OCI-LY3 (cell line): ENCODE data around the gene CELF5.
"Not testable (repeated sequence)": the region's sequence is repeated elsewhere in the genome, so short reads cannot be mapped to it uniquely, and the experiment has no call there.

Source experiments
- H2AFZ ChIP-seq: fragments of 200-600, 300-600 bp; shearing (Covaris generic); 2 replicates; pipeline ENCODE4 v1.6.0; 2014; ENCODE audit warnings: antibody characterized with exemption, low read depth, low read length
- H3K27ac ChIP-seq: fragments of 200-600, 300-600 bp; sonication (generic); 2 replicates; pipeline ENCODE4 v1.5.1; 2014; ENCODE audit warnings: mild to moderate bottlenecking, low read length, moderate library complexity, mixed read lengths
- H3K27me3 ChIP-seq: fragments of 200-600, 300-600 bp; sonication (generic); 2 replicates; pipeline ENCODE4 v1.6.1; 2014; ENCODE audit warnings: low read depth, low read length, mixed read lengths
- H3K36me3 ChIP-seq: fragments of 200-600, 300-600 bp; sonication (generic); replicated peaks from 2 replicates; pipeline ENCODE3; 2014; ENCODE audit warnings: low read depth, low read length, mixed read lengths
- H3K4me1 ChIP-seq: fragments of 300-600, 200-600 bp; sonication (generic); 2 replicates; pipeline ENCODE4 v1.6.1; 2014; ENCODE audit warnings: low read length, mixed read lengths
- H3K4me2 ChIP-seq: fragments of 200-600, 300-600 bp; sonication (generic); 2 replicates; pipeline ENCODE4 v1.6.1; 2014; ENCODE audit warnings: low read length, mixed read lengths
- H3K4me3 ChIP-seq: fragments of 300-600, 200-600 bp; sonication (generic); 2 replicates; pipeline ENCODE4 v1.5.1; 2014; ENCODE audit warnings: antibody characterized with exemption, mild to moderate bottlenecking, low read length, moderate library complexity
- H3K79me2 ChIP-seq: fragments of 300-600, 200-600 bp; shearing (Covaris generic); 2 replicates; pipeline ENCODE4 v1.6.1; 2014; ENCODE audit warnings: mild to moderate bottlenecking, low read length, mixed read lengths
- H3K9ac ChIP-seq: fragments of 300-600, 200-600 bp; shearing (Covaris generic); 2 replicates; pipeline ENCODE4 v1.6.0; 2014; ENCODE audit warnings: mild to moderate bottlenecking, low read length, moderate library complexity
- H3K9me3 ChIP-seq: fragments of 200-600, 300-600 bp; shearing (Covaris generic); 2 replicates; pipeline ENCODE4 v1.6.1; 2014; ENCODE audit warnings: low read length, mixed read lengths; ENCODE audit not compliant: insufficient read depth
- H4K20me1 ChIP-seq: fragments of 200-600, 300-600 bp; sonication (generic); 2 replicates; pipeline ENCODE4 v1.6.1; 2016; ENCODE audit warnings: low read length, mixed read lengths; ENCODE audit not compliant: insufficient read depth
- EZH2phosphoT487 ChIP-seq: fragments of 200-600 bp; shearing (Covaris generic); IDR thresholded peaks from 2 replicates; pipeline ENCODE4 v1.6.1; 2018; ENCODE audit warnings: antibody characterized with exemption, mixed run types, low read depth
- TF ChIP-seq, protein P1 (sequence below): fragments of 200-600, 300-600 bp; sonication (generic); IDR thresholded peaks from 2 replicates; pipeline ENCODE4 v1.5.1; 2014; ENCODE audit warnings: antibody characterized with exemption, low read length, low read depth

The CELF5 gene

DNA sequence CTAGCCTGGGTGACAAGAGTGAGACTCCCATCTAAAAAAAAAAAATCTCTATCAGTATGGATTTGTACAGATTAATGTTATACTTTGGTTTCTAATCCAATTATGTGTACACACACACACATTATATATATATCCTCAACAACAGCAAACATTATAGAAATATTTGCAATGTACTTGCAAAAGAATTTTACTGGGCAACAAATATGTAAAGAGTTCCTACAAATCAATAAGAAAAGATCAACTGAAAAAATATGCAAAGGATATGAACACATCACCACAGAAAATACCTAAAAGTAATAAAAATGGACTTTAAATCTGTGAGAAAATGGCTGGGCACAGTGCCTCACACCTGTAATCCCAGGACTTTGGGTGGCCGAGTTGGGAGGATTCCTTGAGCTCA, 101.0 kb downstream of the CELF5 start:
- Histone ChIP-seq H3K4me3 (no peak overlapping the region), H3K36me3 (no peaks in the 10 kb centered on the region), H3K4me2 (no peak overlapping the region), H3K27me3 (peaks cover 12% of the 10 kb centered on the region), H3K9ac (no peak overlapping the region), H3K27ac (no peak overlapping the region), H3K4me1 (no peaks in the 10 kb centered on the region), H4K20me1 (no peaks in the 10 kb centered on the region), H3K9me3 (no peaks in the 10 kb centered on the region), H2AFZ (no peak overlapping the region), H3K79me2 (no peaks in the 10 kb centered on the region)
- TF ChIP-seq EZH2phosphoT487 = no peak
- TF ChIP-seq, protein P1, sequence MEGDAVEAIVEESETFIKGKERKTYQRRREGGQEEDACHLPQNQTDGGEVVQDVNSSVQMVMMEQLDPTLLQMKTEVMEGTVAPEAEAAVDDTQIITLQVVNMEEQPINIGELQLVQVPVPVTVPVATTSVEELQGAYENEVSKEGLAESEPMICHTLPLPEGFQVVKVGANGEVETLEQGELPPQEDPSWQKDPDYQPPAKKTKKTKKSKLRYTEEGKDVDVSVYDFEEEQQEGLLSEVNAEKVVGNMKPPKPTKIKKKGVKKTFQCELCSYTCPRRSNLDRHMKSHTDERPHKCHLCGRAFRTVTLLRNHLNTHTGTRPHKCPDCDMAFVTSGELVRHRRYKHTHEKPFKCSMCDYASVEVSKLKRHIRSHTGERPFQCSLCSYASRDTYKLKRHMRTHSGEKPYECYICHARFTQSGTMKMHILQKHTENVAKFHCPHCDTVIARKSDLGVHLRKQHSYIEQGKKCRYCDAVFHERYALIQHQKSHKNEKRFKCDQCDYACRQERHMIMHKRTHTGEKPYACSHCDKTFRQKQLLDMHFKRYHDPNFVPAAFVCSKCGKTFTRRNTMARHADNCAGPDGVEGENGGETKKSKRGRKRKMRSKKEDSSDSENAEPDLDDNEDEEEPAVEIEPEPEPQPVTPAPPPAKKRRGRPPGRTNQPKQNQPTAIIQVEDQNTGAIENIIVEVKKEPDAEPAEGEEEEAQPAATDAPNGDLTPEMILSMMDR = no peak

DNA sequence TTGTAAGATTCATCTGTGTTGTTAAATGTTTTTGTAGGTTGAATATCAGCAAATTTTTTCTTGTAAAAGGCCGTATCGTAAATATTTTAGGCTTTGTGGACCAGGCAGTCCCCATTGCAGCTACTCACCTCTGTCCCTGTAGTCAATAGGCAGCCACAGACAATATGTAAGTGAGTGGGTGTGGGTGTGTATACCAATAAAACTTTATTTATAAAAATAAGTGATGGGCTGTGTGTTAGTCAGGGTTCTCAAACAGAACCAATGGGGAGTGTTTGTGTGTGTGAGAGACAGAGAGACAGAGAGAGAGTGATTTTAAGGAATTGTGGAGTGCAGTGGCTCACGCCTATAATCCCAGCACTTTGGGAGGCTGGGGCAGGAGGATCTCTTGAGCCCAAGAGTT, 104.3 kb downstream of the CELF5 start:
- Histone ChIP-seq H3K36me3 (no peaks in the 10 kb centered on the region), H3K4me1 (no peaks in the 10 kb centered on the region), H3K4me2 (no peak overlapping the region), H3K27me3 (peaks cover 12% of the 10 kb centered on the region), H3K9me3 (no peaks in the 10 kb centered on the region), H3K79me2 (no peaks in the 10 kb centered on the region), H4K20me1 (no peaks in the 10 kb centered on the region), H3K4me3 (no peak overlapping the region), H2AFZ (no peak overlapping the region), H3K9ac (no peak overlapping the region), H3K27ac (no peak overlapping the region)
- TF ChIP-seq EZH2phosphoT487 = no peak
- TF ChIP-seq, protein P1 = no peak

DNA sequence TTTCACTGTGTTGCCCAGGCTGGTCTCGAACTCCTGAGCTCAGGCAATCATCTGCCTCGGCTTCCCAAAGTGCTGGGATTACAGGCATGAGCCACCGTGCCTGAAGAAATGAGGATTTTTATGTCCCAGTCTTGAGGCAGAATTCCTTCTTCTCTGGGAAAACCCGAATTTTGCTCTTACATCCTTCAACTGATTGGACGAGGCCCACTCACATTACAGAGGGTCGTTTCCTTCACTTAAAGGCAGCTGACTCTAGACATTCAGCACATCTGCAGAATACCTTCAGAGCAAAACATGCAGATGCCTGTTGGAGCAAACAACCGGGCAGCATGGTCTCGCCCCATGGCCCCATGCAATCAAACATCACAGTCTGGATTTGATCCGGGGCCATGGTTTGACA, 105.6 kb downstream of the CELF5 start:
- Histone ChIP-seq H3K4me2 (no peak overlapping the region), H3K27ac (no peak overlapping the region), H3K4me1 (no peaks in the 10 kb centered on the region), H3K36me3 (no peaks in the 10 kb centered on the region), H3K9me3 (no peaks in the 10 kb centered on the region), H3K9ac (no peak overlapping the region), H3K4me3 (no peak overlapping the region), H2AFZ (no peak overlapping the region), H4K20me1 (no peaks in the 10 kb centered on the region), H3K27me3 (peaks cover 12% of the 10 kb centered on the region), H3K79me2 (no peaks in the 10 kb centered on the region)
- TF ChIP-seq EZH2phosphoT487 = no peak
- TF ChIP-seq, protein P1 = no peak

DNA sequence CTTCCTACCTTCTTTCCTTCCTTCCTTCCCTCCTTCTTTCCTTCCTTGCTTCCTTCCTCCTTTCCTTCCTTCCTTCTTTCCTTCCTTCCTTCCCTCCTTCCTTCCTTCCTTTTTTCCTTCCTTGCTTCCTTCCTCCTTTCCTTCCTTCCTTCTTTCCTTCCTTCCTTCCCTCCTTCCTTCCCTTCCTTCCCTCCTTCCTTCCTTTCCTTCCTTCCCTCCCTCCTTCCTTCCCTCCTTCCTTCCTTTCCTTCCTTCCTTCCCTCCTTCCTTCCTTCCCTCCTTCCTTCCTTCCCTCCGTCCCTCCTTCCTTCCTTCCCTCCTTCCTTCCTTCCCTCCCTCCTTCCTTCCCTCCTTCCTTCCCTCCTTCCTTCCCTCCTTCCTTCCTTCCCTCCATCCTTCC, 107.8 kb downstream of the CELF5 start:
- not testable (repeated sequence) for H2AFZ ChIP-seq, H3K9ac ChIP-seq, H3K9me3 ChIP-seq, H4K20me1 ChIP-seq, H3K27ac ChIP-seq, H3K79me2 ChIP-seq, H3K4me1 ChIP-seq, H3K4me3 ChIP-seq, H3K36me3 ChIP-seq, H3K4me2 ChIP-seq
- peaks cover 21% of the 10 kb centered on the region for H3K27me3 ChIP-seq

DNA sequence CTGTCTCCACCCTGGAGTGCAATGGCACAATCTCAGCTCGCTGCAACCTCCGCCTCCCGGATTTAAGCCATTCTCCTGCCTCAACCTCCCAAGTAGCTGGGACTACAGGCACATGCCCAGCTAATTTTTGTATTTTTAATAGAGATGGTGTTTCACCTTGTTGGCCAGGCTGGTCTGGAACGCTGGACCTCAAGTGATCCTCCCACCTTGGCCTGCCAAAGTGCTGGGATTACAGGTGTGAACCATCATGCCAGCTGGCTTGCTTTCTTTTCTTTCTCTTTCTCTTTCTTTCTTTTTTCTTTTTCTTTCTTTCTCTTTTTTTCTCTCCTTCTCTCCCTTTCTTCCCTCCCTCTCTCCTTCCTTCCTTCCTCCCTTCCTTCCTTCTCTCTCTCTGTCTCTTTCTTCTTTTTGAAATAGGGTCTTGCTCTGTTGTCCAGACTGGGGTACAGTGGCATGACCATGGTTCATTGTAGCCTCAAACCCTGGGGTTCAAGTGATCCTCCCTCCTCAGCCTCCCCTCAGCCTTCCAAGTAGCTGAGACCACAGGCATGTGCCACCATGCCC, 108.6 kb downstream of the CELF5 start:
- no peak overlapping the region for H3K4me3 ChIP-seq
- peaks cover 21% of the 10 kb centered on the region for H3K27me3 ChIP-seq
- no peak overlapping the region for H2AFZ ChIP-seq
- H3K9me3 ChIP-seq = no peaks in the 10 kb centered on the region
- TF ChIP-seq EZH2phosphoT487 = no peak
- TF ChIP-seq, protein P1 = no peak
- H3K4me1 ChIP-seq = no peaks in the 10 kb centered on the region
- H3K27ac ChIP-seq = no peak overlapping the region
- no peak overlapping the region for H3K4me2 ChIP-seq
- no peak overlapping the region for H3K9ac ChIP-seq
- no peaks in the 10 kb centered on the region for H3K36me3 ChIP-seq
- no peaks in the 10 kb centered on the region for H4K20me1 ChIP-seq
- H3K79me2 ChIP-seq = no peaks in the 10 kb centered on the region
